GM13976 (cell line): ENCODE measurements around the gene CAPN7.

Source experiments
- DNase-seq: peaks from one replicate; pipeline ENCODE4 v3.0.0; 2012; ENCODE audit warnings: low spot score
- in situ Hi-C: fragments of 300-500 bp; cut with MboI; formaldehyde crosslinking; loops from one replicate; pipeline ENCODE4 v1.12.0; 2022; ENCODE audit warnings: low sequenced_read_pairs, mixed read lengths, inconsistent platforms; ENCODE audit not compliant: unreplicated experiment
- TF ChIP-seq, protein P1 (sequence below): IDR thresholded peaks from 2 replicates; pipeline ENCODE4 v1.5.1; 2012; ENCODE audit warnings: borderline replicate concordance, mild to moderate bottlenecking; ENCODE audit not compliant: insufficient read depth; ENCODE audit errors: extremely low read depth, missing control alignments, control extremely low read depth

CAPN7 gene

DNA sequence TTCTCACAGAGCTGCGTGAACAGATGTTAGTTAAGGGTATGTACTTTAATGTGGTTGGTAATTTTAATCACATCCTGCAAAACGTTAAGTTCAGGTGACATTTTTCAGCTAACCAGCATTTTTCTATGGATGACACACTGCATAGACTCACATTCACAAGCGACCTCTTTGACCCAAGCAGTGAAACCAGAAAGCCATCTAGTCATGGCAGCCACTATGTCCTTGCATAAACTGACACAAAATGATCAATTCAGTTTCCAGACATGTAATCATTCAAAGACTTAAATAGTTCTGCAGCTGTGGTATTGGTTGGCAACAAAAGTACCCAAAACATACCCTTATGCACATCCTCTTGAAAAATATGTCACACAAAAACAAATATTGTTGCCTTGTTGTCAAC is 7.4 kb upstream of the CAPN7 start:
- no peak for DNase-seq
- in situ Hi-C loops = no loop called here
- TF ChIP-seq, protein P1, sequence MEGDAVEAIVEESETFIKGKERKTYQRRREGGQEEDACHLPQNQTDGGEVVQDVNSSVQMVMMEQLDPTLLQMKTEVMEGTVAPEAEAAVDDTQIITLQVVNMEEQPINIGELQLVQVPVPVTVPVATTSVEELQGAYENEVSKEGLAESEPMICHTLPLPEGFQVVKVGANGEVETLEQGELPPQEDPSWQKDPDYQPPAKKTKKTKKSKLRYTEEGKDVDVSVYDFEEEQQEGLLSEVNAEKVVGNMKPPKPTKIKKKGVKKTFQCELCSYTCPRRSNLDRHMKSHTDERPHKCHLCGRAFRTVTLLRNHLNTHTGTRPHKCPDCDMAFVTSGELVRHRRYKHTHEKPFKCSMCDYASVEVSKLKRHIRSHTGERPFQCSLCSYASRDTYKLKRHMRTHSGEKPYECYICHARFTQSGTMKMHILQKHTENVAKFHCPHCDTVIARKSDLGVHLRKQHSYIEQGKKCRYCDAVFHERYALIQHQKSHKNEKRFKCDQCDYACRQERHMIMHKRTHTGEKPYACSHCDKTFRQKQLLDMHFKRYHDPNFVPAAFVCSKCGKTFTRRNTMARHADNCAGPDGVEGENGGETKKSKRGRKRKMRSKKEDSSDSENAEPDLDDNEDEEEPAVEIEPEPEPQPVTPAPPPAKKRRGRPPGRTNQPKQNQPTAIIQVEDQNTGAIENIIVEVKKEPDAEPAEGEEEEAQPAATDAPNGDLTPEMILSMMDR = no peak

DNA sequence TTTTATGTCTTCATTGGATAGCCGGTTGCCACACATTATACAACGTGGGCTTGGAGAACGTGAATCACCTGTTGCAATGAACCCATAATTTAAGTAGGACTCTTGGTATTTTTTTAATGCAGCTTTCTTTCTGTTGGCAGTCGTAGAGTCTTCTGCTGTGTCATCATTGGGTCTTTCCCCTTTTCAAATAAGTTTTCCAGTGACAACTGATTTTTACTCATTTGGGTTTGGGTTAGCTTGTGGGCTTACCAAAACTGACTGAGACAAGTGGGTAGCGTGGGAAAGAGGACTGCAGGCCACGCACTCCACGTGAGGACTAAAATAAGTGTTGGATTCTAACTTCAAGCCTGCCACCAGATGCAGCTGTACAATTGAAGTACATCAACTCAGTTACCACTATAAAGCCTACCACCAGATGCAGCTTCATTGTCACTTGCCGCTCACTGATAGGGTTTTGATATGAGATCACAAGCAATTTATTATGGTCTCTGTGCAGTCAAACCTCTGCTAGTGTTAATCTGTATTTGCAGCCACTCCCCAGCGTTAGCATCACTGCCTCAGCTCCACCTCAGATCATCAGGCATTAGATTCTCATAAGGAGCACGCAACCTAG is 6.4 kb upstream of the CAPN7 start:
- in situ Hi-C loops = loop anchor here (10.0 kb wide), 1 partner anchor 205 kb away; no protein-coding TSS in a partner anchor
- no peak for DNase-seq
- TF ChIP-seq, protein P1 = no peak

DNA sequence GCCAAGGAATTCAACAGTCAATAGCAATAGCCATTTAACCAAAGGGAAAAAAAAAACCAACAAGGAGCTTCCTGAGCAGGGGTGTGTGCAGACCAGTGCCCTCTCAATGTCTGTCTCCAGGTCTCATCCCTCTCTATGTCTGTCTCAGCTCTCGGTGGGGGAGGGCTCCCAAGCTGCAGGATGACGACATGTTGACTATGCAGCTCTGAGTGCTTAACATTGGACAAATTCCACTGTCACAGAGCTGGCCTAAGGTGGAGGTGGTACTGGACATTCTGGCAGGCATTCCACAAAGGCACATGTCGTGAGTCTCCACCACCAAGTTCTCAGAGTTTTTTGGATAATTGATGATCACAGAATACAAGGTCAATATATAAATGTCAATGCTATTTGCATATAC is 2.0 kb upstream of the CAPN7 start:
- in situ Hi-C loops = loop anchor here (10.0 kb wide), 1 partner anchor 201 kb away; no protein-coding TSS in a partner anchor
- TF ChIP-seq, protein P1 = no peak
- DNase-seq = no peak

DNA sequence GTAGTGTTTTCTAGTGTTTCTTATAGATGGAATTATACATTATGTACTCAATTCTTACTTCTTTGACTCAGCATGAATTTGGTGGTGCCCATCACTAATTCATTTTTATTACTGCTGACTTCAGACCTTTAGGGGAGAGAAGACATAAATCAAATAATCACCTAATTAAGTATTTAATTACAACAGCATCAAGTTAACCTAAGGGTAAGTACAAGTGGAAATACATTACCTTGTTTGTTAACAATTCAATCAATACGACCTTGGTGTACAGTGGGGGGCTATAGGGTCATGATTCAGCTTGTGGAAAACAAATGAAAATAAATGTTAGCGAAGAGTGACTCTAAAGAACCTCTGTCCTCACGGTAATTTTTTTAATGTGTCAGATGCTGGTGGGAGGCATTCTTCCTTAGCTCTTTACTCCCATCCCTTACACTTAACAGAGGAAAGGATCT is 538 bp upstream of the CAPN7 start:
- TF ChIP-seq, protein P1 = no peak
- DNase-seq = no peak
- in situ Hi-C loops = loop anchor here (10.0 kb wide), 1 partner anchor 199 kb away; no protein-coding TSS in a partner anchor

DNA sequence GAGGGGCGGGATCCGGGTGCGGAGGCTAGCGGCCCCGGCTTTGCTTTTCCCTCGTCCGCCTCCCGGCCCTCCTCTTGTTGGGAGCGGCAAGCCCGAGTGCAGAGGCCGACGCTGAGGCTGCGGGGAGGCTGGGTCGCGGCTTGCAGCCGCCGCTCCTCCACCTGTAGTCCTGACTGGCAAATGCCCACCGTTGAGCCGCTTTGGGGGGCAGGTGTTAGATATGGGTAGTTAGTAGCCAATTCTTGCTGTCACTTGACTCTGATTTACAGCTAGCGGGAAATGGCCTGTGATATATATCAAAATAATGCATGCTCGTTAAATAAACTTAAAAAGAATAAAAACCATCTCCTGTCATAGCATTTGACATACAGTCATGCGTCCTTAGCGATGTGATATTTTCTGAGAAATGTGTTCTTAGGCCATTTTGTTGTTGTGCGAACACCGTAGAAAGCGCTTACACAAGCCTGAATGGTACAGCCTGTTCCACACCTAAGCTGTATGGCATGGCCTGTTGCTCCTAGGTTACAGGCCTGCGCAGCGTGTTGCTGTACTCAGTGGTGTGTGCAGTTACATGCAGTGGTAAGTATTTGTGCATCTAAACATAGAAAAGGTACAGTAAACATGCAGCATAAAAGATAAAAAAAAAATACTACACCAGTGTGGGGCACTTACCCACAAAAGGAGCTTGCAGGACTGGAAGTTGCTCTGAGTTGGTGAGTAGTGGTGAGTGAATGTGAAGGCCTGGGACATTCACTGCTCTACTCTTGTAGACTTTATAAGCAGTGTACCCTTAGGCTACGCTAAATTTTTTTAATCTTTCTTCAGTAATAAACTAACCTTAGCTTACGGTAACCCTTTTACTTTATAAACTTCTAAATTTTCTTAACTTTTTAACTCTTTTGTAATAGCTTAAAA is 873 bp downstream of the CAPN7 start:
- peak; percentile 30 for DNase-seq
- in situ Hi-C loops = loop anchor here (10.0 kb wide), 1 partner anchor 198 kb away; no protein-coding TSS in a partner anchor
- TF ChIP-seq, protein P1 = no peak

DNA sequence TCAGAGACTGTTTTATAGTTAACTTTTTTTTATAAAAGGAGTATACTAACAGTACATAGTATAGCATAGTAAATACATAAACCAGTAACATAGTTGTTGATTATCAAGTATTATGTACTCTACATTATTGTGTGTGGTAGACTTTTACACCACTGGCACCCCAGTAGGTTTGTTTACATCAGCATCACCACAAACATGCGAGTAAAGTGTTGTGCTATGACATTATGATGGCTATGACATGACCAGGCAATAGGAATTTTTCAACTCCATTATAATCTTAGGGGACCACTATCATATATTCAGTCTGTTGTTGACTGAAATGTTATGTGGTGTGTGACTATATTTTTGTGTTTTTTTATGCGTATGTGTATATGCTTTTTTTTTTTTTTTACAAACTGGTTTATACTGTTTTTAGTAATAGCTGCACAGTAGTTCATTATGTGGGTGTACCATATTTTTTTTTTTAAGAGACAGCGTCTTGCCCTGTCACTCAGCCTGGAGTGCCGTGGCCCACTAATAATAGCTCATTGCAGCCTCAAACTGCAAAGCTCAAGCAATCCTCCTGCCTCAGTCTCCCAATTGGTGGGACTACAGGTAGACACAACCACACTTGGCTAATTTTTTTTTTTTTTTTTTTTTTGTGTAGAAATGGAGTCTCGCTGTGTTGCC is 1.9 kb downstream of the CAPN7 start:
- TF ChIP-seq, protein P1 = no peak
- DNase-seq = no peak
- in situ Hi-C loops = loop anchor here (10.0 kb wide), 1 partner anchor 197 kb away; no protein-coding TSS in a partner anchor
